Pancreas (tissue), 10 donors: Measurements from ENCODE around the gene C7orf57. TPM values are rescaled to one million over a fixed set of nuclear protein-coding genes. Genes with fewer than 3 reads are reported as not detected.

Experiments used
- ATAC-seq, 4 donors: fragments of 200-7000 bp; cut with Tn5 transposase; one replicate each; pipeline versions ENCODE4 v1.8.0 to v1.9.1; 2020; ENCODE audit warnings: mild to moderate bottlenecking in 4 of 4, moderate library complexity in 4 of 4
- DNase-seq, 6 donors: peaks; one replicate each; pipeline ENCODE4 v3.0.0-alpha.2; 2020
- FAIRE-seq: peaks from 2 replicates; lab custom pipeline; 2012; peaks lifted over from hg19 to GRCh38; lab: Jason Lieb, UNC
- H3K27ac ChIP-seq, 4 donors: fragments of 200-600 bp; sonication (generic); 1 replicate in 3 of 4; 2 replicates in 1 of 4; pipeline versions ENCODE4 v1.5.0 to v1.8.0; 2020
- H3K27me3 ChIP-seq, 4 donors: fragments of 200-600 bp; one replicate each; pipeline ENCODE4 v1.8.0; 2021
- H3K36me3 ChIP-seq, 3 donors: fragments of 200-600 bp; sonication (generic) in 1 of 3; one replicate each; pipeline versions ENCODE4 v1.5.0 to v1.8.0; 2020 to 2021
- H3K4me1 ChIP-seq, 3 donors: fragments of 200-600 bp; one replicate each; pipeline ENCODE4 v1.8.0; 2021
- H3K4me3 ChIP-seq, 4 donors: fragments of 200-600 bp; sonication (generic) in 2 of 4; one replicate each; pipeline versions ENCODE4 v1.5.0 to v1.8.0; 2020 to 2021
- H3K9me3 ChIP-seq, 4 donors: fragments of 200-600 bp; one replicate each; pipeline ENCODE4 v1.8.0; 2021
- CTCF ChIP-seq, 4 donors: fragments of 200-600 bp; sonication (generic) in 3 of 4; IDR thresholded peaks; one replicate each; pipeline versions ENCODE4 v1.5.0 to v1.8.0; 2021; ENCODE audit warnings: antibody characterized with exemption in 4 of 4
- WGBS, 2 donors: extraction: QIAGEN DNeasy Blood & Tissue Kit; methylation state at CpG; one replicate each; pipeline ENCODE4 v1.1.7; 2013; 5-methylcytosine and 5-hydroxymethylcytosine counted together
- intact Hi-C, 3 donors: fragments of 100-400 bp; cut with DNase I; formaldehyde crosslinking; loops; one replicate each; pipeline versions ENCODE4 v1.11.1 to v1.14.2; 2022
- polyA plus RNA-seq, 2 donors: library from polyadenylated mRNA; stranded (reverse); fragments of 200-250 nt; gene quantifications; one replicate each; pipeline ENCODE4 v1.2.3, GENCODE V29; 2013
- total RNA-seq, 6 donors: library from RNA; stranded (reverse); fragmentation: NEBNext Ultra II Directional in 4 of 6; extraction: Animal tissue kit (Norgen Biotek cat#: 25700) in 4 of 6; gene quantifications; one replicate each; pipeline versions ENCODE4 v1.2.1 to v1.2.4, GENCODE V29; 2021 to 2023
- donor health status: healthy with polysubstance abuse.
- donor health status: DM: no; HTN: no; CAD: no; lungs with moderate emphysema.
- donor health status: DM: no; HTN: no; CAD: no.
- donor health status: control.
- donor health status: control.
- donor health status: Bipolar disorder and iron deficiency.
- donor health status: DM: yes; HTN: yes; CAD: no.
- donor health status: DM: no; HTN: no; CAD: no.
- donor health status: DM: no; HTN: no; CAD: no.
- donor health status: DM: yes; HTN: yes; CAD: no.

C7orf57 gene
- total and polyA plus RNA-seq, 8 donors = not detected

GRCh38 chr7:48101968-48102367 lies 66.6 kb downstream of the C7orf57 start:
- Histone ChIP-seq H3K4me3 (no peak overlapping the region), H3K27me3 (no peaks in the 10 kb centered on the region), H3K9me3 (no peaks in the 10 kb centered on the region), H3K27ac (no peak overlapping the region), H3K4me1 (no peaks in the 10 kb centered on the region), H3K36me3 (peaks cover 0 to under 1% (median 0%) of the 10 kb centered on the region in 3 donors)
- intact Hi-C loops = loop anchor here in 1 of 3 donors (10.0 kb wide), 1 partner anchor 67 kb away; the partner anchor contains the start of gene C7orf57
- WGBS, 2 donors = 67 to 69% methylated on average over 4 of the region's 4 CpGs
- no peak for ATAC-seq
- FAIRE-seq = no peak
- no peak for TF ChIP-seq CTCF (IDR thresholded peaks at IDR 0.05)
- DNase-seq = no peak

- no peak for ATAC-seq
- WGBS, 2 donors = 96 to 97% methylated on average over 4 of the region's 4 CpGs
- H3K27ac ChIP-seq = no peak overlapping the region
- FAIRE-seq = no peak
- no peak for TF ChIP-seq CTCF (IDR thresholded peaks at IDR 0.05)
- DNase-seq = no peak
- peaks cover 0 to 6% (median 0%) of the 10 kb centered on the region in 3 donors for H3K36me3 ChIP-seq
- H3K4me1 ChIP-seq = no peaks in the 10 kb centered on the region
- H3K4me3 ChIP-seq = no peak overlapping the region
- intact Hi-C loops = loop anchor here in 1 of 3 donors (10.0 kb wide), 1 partner anchor 68 kb away; the partner anchor contains the start of gene C7orf57
- H3K27me3 ChIP-seq = no peaks in the 10 kb centered on the region
- no peaks in the 10 kb centered on the region for H3K9me3 ChIP-seq
These were observed 67.2 kb downstream of the C7orf57 start for GRCh38 chr7:48102530-48102929.

- ATAC-seq = no peak
- Histone ChIP-seq H3K27ac (no peak overlapping the region), H3K36me3 (peaks cover 0 to 7% (median 0%) of the 10 kb centered on the region in 3 donors), H3K9me3 (no peaks in the 10 kb centered on the region), H3K27me3 (no peaks in the 10 kb centered on the region), H3K4me1 (no peaks in the 10 kb centered on the region), H3K4me3 (no peak overlapping the region)
- no peak for DNase-seq
- intact Hi-C loops = loop anchor here in 2 of 3 donors (5.0 to 10.0 kb wide), 3 partner anchors 70 to 158 kb away; partner anchors contain the start of genes PKD1L1 (in 2 of the 2) and C7orf57 (in 1 of the 2)
- no peak for TF ChIP-seq CTCF (IDR thresholded peaks at IDR 0.05)
- FAIRE-seq = no peak
- WGBS, 2 donors = 92 to 93% methylated on average over 5 of the region's 5 CpGs
These were observed 69.7 kb downstream of the C7orf57 start for GRCh38 chr7:48105045-48105444.

- Histone ChIP-seq H3K4me3 (no peak overlapping the region), H3K27ac (no peak overlapping the region), H3K9me3 (no peaks in the 10 kb centered on the region), H3K36me3 (peaks cover 0 to 7% (median 0%) of the 10 kb centered on the region in 3 donors), H3K4me1 (peaks cover 0 to 4% (median 0%) of the 10 kb centered on the region in 3 donors), H3K27me3 (no peaks in the 10 kb centered on the region)
- intact Hi-C loops = loop anchor here in 2 of 3 donors (5.0 to 10.0 kb wide), 3 partner anchors 72 to 160 kb away; partner anchors contain the start of genes PKD1L1 (in 2 of the 2) and C7orf57 (in 1 of the 2)
- WGBS, 2 donors = 90 to 91% methylated on average over 29 of the region's 29 CpGs
- ATAC-seq (no peak), FAIRE-seq (no peak), DNase-seq (no peak)
- TF ChIP-seq CTCF (IDR thresholded peaks at IDR 0.05) = no peak
These were observed 71.7 kb downstream of the C7orf57 start for GRCh38 chr7:48106906-48107659.
